B cell (primary cell): ENCODE measurements around the gene RGS7.

Source experiments
- EZH2 ChIP-seq: IDR thresholded peaks from 2 replicates; pipeline ENCODE4 v1.6.1; 2012; ENCODE audit warnings: borderline replicate concordance, low read depth, mild to moderate bottlenecking, moderate library complexity, low read length; ENCODE audit not compliant: insufficient read depth, poor library complexity, severe bottlenecking
- TF ChIP-seq, protein P1 (sequence below): fragments of 200-600 bp; IDR thresholded peaks from one replicate; pipeline ENCODE4 v1.8.0; 2022; ENCODE audit warnings: antibody characterized with exemption, mild to moderate bottlenecking

DNA sequence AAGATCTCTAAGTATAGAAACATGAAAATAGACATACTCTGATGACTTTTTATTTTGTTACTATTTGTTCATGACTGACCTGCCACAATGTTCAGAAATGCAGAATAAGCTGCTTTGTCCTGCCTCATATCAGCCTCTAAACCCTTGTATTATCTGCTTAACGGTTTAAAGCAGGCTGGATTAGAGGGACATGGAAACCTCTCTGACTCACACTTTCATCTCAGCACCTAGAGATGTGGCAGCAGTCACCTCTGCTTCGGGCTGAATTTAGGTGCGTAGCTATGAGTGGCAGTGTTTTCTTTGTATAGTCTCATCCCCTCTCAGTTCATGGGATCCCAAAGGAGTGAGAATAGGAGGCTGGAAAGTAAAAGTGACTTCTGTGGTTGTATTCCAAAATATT lies 255.4 kb downstream of the RGS7 start:
- TF ChIP-seq, protein P1, sequence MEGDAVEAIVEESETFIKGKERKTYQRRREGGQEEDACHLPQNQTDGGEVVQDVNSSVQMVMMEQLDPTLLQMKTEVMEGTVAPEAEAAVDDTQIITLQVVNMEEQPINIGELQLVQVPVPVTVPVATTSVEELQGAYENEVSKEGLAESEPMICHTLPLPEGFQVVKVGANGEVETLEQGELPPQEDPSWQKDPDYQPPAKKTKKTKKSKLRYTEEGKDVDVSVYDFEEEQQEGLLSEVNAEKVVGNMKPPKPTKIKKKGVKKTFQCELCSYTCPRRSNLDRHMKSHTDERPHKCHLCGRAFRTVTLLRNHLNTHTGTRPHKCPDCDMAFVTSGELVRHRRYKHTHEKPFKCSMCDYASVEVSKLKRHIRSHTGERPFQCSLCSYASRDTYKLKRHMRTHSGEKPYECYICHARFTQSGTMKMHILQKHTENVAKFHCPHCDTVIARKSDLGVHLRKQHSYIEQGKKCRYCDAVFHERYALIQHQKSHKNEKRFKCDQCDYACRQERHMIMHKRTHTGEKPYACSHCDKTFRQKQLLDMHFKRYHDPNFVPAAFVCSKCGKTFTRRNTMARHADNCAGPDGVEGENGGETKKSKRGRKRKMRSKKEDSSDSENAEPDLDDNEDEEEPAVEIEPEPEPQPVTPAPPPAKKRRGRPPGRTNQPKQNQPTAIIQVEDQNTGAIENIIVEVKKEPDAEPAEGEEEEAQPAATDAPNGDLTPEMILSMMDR: no peak
- TF ChIP-seq EZH2: no peak
